ENCODE data around the gene AGAP6. TPM values are rescaled to one million over a fixed set of nuclear protein-coding genes. Genes with fewer than 3 reads are reported as not detected.
"Not testable (repeated sequence)": the region's sequence is repeated elsewhere in the genome, so short reads cannot be mapped to it uniquely, and the experiment has no call there.

The AGAP6 gene
- total RNA-seq, 1 experiment from 2014 or later: 1.2 TPM

- not testable (repeated sequence) for DNase-seq (ENCODE audit: low spot score)
Measured at GRCh38 chr10:50024716-50025383, 36.6 kb downstream of the AGAP6 start.

GRCh38 chr10:50025627-50026026 is 37.4 kb downstream of the AGAP6 start:
- no peak for DNase-seq (ENCODE audit: low spot score)

GRCh38 chr10:50027195-50027594 is 39.0 kb downstream of the AGAP6 start:
- no peak for DNase-seq (ENCODE audit: low spot score)

GRCh38 chr10:50033481-50033880 is 45.3 kb downstream of the AGAP6 start:
- no peak for DNase-seq (ENCODE audit: low spot score)

GRCh38 chr10:50035337-50035736 is 47.1 kb downstream of the AGAP6 start:
- peak; percentile 24 for DNase-seq (ENCODE audit: low spot score)

- no peak for DNase-seq (ENCODE audit: low spot score)
Measured at GRCh38 chr10:50044941-50045664, 56.9 kb downstream of the AGAP6 start.

GRCh38 chr10:50046457-50046856 is 58.3 kb downstream of the AGAP6 start:
- DNase-seq (ENCODE audit: low spot score): not testable (repeated sequence)

- not testable (repeated sequence) for DNase-seq (ENCODE audit: low spot score)
Measured at GRCh38 chr10:50047594-50047993, 59.4 kb downstream of the AGAP6 start.

- DNase-seq (ENCODE audit: low spot score): peak; percentile 31
Measured at GRCh38 chr10:50051995-50052660, 63.9 kb downstream of the AGAP6 start.

GRCh38 chr10:50052778-50053376 is 64.7 kb downstream of the AGAP6 start:
- not testable (repeated sequence) for DNase-seq (ENCODE audit: low spot score)

- not testable (repeated sequence) for DNase-seq (ENCODE audit: low spot score)
Measured at GRCh38 chr10:50055494-50056292, 67.5 kb downstream of the AGAP6 start.

- DNase-seq (ENCODE audit: low spot score): not testable (repeated sequence)
Measured at GRCh38 chr10:50056654-50057053, 68.4 kb downstream of the AGAP6 start.

GRCh38 chr10:50058727-50059126 is 70.5 kb downstream of the AGAP6 start:
- not testable (repeated sequence) for DNase-seq (ENCODE audit: low spot score)

- not testable (repeated sequence) for DNase-seq (ENCODE audit: low spot score)
Measured at GRCh38 chr10:50059946-50060345, 71.7 kb downstream of the AGAP6 start.

Other genes with a start within 250 kb of the AGAP6 start
- gene OGDHL, start 226.1 kb upstream of the AGAP6 start, total RNA-seq (2014; rRNA removed; shearing (Covaris generic)): 0.37 and 1.1 TPM in 2 replicates
- 22.2 and 24.1 TPM in 2 replicates for gene PARG, start 46.4 kb upstream of the AGAP6 start, total RNA-seq (2014; rRNA removed; shearing (Covaris generic))
- 8.1 and 9.8 TPM in 2 replicates for gene TIMM23B, start 46.4 kb upstream of the AGAP6 start, total RNA-seq (2014; rRNA removed; shearing (Covaris generic))
- gene WASHC2A, start 79.5 kb downstream of the AGAP6 start, total RNA-seq (2014; rRNA removed; shearing (Covaris generic)): 12.8 and 13.8 TPM in 2 replicates